Upper lobe of right lung (tissue), 1 donor: ENCODE results near the gene RPL10. TPM values are rescaled to one million over a fixed set of nuclear protein-coding genes. Genes with fewer than 3 reads are reported as not detected.
A peak's percentile ranks its signal among the peaks of the same experiment; 100 is the strongest.
"Not testable (repeated sequence)": the region's sequence is repeated elsewhere in the genome, so short reads cannot be mapped to it uniquely, and the experiment has no call there.

Experiments
- ATAC-seq: fragments of 200-7000 bp; cut with Tn5 transposase; one replicate; pipeline ENCODE4 v1.9.1; 2020; ENCODE audit warnings: mild to moderate bottlenecking, moderate library complexity
- DNase-seq: peaks from one replicate; pipeline ENCODE4 v3.0.0-alpha.2; 2020
- H3K27ac ChIP-seq: fragments of 200-600 bp; one replicate; pipeline ENCODE4 v1.8.0; 2022
- H3K27me3 ChIP-seq: fragments of 200-600 bp; one replicate; pipeline ENCODE4 v1.8.0; 2022; ENCODE audit warnings: mild to moderate bottlenecking
- H3K36me3 ChIP-seq: fragments of 200-600 bp; one replicate; pipeline ENCODE4 v1.8.0; 2022
- H3K4me1 ChIP-seq: fragments of 200-600 bp; one replicate; pipeline ENCODE4 v1.8.0; 2022
- H3K4me3 ChIP-seq: fragments of 200-600 bp; one replicate; pipeline ENCODE4 v1.8.0; 2022; ENCODE audit warnings: mild to moderate bottlenecking
- H3K9me3 ChIP-seq: fragments of 200-600 bp; one replicate; pipeline ENCODE4 v1.8.0; 2022
- CTCF ChIP-seq: fragments of 200-600 bp; IDR thresholded peaks from one replicate; pipeline ENCODE4 v1.8.0; 2022; ENCODE audit warnings: antibody characterized with exemption
- intact Hi-C: fragments of 100-400 bp; cut with DNase I; formaldehyde crosslinking; loops from one replicate; pipeline ENCODE4 v1.11.0; 2022
- total RNA-seq: library from RNA; stranded (reverse); fragmentation: NEBNext Ultra II Directional; extraction: Animal tissue kit (Norgen Biotek cat#: 25700); gene quantifications from one replicate; pipeline ENCODE4 v1.2.1, GENCODE V29; 2021
- donor health status: DM: no; HTN: yes; CAD: no; lungs with severe emphysema.

RPL10 gene
- total RNA-seq, 1 donor from 2014 or later = 2,677 TPM

GRCh38 chrX:154382483-154383069, 15.6 kb upstream of the RPL10 start:
- ATAC-seq = no peak
- Histone ChIP-seq H3K4me3 (no peak overlapping the region), H3K9me3 (no peaks in the 10 kb centered on the region), H3K36me3 (no peaks in the 10 kb centered on the region), H3K4me1 (no peaks in the 10 kb centered on the region), H3K27me3 (no peaks in the 10 kb centered on the region), H3K27ac (no peak overlapping the region)
- intact Hi-C loops = no loop called here
- no peak for DNase-seq
- no peak for TF ChIP-seq CTCF

- no peak for TF ChIP-seq CTCF
- ATAC-seq (no peak), DNase-seq (no peak)
- Histone ChIP-seq H3K36me3 (no peaks in the 10 kb centered on the region), H3K27ac (no peak overlapping the region), H3K27me3 (no peaks in the 10 kb centered on the region), H3K4me3 (no peak overlapping the region), H3K4me1 (no peaks in the 10 kb centered on the region), H3K9me3 (no peaks in the 10 kb centered on the region)
- intact Hi-C loops = no loop called here
These were observed 14.6 kb upstream of the RPL10 start for GRCh38 chrX:154383359-154384283.

GRCh38 chrX:154384284-154384892, 13.8 kb upstream of the RPL10 start:
- Histone ChIP-seq H3K9me3 (no peaks in the 10 kb centered on the region), H3K27me3 (no peaks in the 10 kb centered on the region), H3K27ac (no peak overlapping the region), H3K4me3 (no peak overlapping the region), H3K4me1 (no peaks in the 10 kb centered on the region), H3K36me3 (no peaks in the 10 kb centered on the region)
- DNase-seq (no peak), ATAC-seq (no peak)
- TF ChIP-seq CTCF = peak; percentile 25
- intact Hi-C loops = no loop called here

- intact Hi-C loops, H3K4me1 ChIP-seq, DNase-seq, H3K27me3 ChIP-seq, H3K27ac ChIP-seq, H3K4me3 ChIP-seq, H3K36me3 ChIP-seq, H3K9me3 ChIP-seq: not testable (repeated sequence)
- peak; percentile 65 for ATAC-seq
These were observed 10.1 kb upstream of the RPL10 start for GRCh38 chrX:154388094-154388493.

GRCh38 chrX:154388649-154389048, 9.5 kb upstream of the RPL10 start:
- intact Hi-C loops, H3K36me3 ChIP-seq, ATAC-seq: not testable (repeated sequence)

GRCh38 chrX:154389812-154390747, 8.1 kb upstream of the RPL10 start:
- H3K4me1 ChIP-seq, intact Hi-C loops, H3K27ac ChIP-seq, H3K27me3 ChIP-seq, DNase-seq, H3K9me3 ChIP-seq, H3K36me3 ChIP-seq, H3K4me3 ChIP-seq: not testable (repeated sequence)
- ATAC-seq = peak; percentile 90

More at GRCh38 chrX:154388649-154389048, 9.5 kb upstream of the RPL10 start:
- H3K27me3 ChIP-seq, H3K4me1 ChIP-seq, H3K27ac ChIP-seq, H3K9me3 ChIP-seq, H3K4me3 ChIP-seq, DNase-seq: not testable (repeated sequence)

- intact Hi-C loops, H3K27ac ChIP-seq: not testable (repeated sequence)
- peak overlapping the region; percentile 71 for H3K4me3 ChIP-seq
These were observed 1.8 kb upstream of the RPL10 start for GRCh38 chrX:154396363-154396762.

More at GRCh38 chrX:154396363-154396762, 1.8 kb upstream of the RPL10 start:
- not testable (repeated sequence) for ATAC-seq, H3K4me1 ChIP-seq, H3K9me3 ChIP-seq, H3K27me3 ChIP-seq, DNase-seq
- H3K36me3 ChIP-seq = peaks cover 15% of the 10 kb centered on the region
